A549 treated with AZD2906 at 1 μM for 4 hours (cell line): ENCODE measurements around the gene OR10V1. TPM values are rescaled to one million over a fixed set of nuclear protein-coding genes. Genes with fewer than 3 reads are reported as not detected.

ENCODE experiments used
- total RNA-seq: library from RNA; stranded (reverse); fragments of 200-300 nt; extraction: Qiagen RNA extraction; gene quantifications from 5 replicates; pipeline ENCODE4 v1.2.3, GENCODE V29; 2022

OR10V1 gene
- not detected in 5 replicates for total RNA-seq

GRCh38 chr11:59713745-59714144, at the start of gene OR10V1:
TSS of gene OR10V1 (minus strand) at chr11:59713845. CDS start at chr11:59713845, 0 bp downstream.

GRCh38 chr11:59754859-59755700, 41.4 kb upstream of the OR10V1 start, which contains the start of gene STX3:
TSS of gene STX3 (plus strand) at chr11:59755376. CDS start at chr11:59755606, 230 bp downstream.

GRCh38 chr11:59668950-59669610, 44.6 kb downstream of the OR10V1 start, which contains the start of gene PATL1:
TSS of gene PATL1 (minus strand) at chr11:59669037. CDS start at chr11:59668895, 142 bp downstream.

Other genes with a start within 250 kb of the OR10V1 start
- gene OR4D10, start 240.5 kb downstream of the OR10V1 start, total RNA-seq, result not detected in 5 replicates
- gene OR4D11, start 210.3 kb downstream of the OR10V1 start, total RNA-seq, result not detected in 5 replicates
- gene OR4D9, start 202.3 kb downstream of the OR10V1 start, total RNA-seq, result not detected in 5 replicates
- gene OSBP, start 98.1 kb downstream of the OR10V1 start, total RNA-seq, result 27.6 to 36.5 TPM (median 28.5 TPM) in 5 replicates
- gene PATL1, start 44.8 kb downstream of the OR10V1 start, total RNA-seq, result 41.8 to 48.5 TPM (median 46.9 TPM) in 5 replicates
- 19.2 to 27.2 TPM (median 22.7 TPM) in 5 replicates for gene STX3, start 41.5 kb upstream of the OR10V1 start, total RNA-seq
- gene MRPL16, start 96.9 kb upstream of the OR10V1 start, total RNA-seq, result 63.0 to 66.2 TPM (median 65.1 TPM) in 5 replicates
- not detected in 5 replicates for gene CBLIF, start 131.7 kb upstream of the OR10V1 start, total RNA-seq
- gene TCN1, start 152.6 kb upstream of the OR10V1 start, total RNA-seq, result 0.24 to 0.63 TPM (median 0.25 TPM) in 5 replicates
- 0.11 TPM in 1 of 5 replicates, not detected in the others for gene OOSP3, start 164.9 kb upstream of the OR10V1 start, total RNA-seq
- gene OOSP1, start 224.6 kb upstream of the OR10V1 start, total RNA-seq, result not detected in 5 replicates